ENCODE measurements around the gene HTRA2.

Gene HTRA2

GRCh38 chr2:74522516-74522915, 7.2 kb upstream of the HTRA2 start:
- TF ChIP-seq ESRRG (CRISPR knock-in tag; IDR thresholded peaks at IDR 0.05) (no peak), OSR1 (CRISPR knock-in tag; IDR thresholded peaks at IDR 0.05) (no peak)
- ATAC-seq = peak; percentile 3; the same call in 1 of the 3 replicates

DNA sequence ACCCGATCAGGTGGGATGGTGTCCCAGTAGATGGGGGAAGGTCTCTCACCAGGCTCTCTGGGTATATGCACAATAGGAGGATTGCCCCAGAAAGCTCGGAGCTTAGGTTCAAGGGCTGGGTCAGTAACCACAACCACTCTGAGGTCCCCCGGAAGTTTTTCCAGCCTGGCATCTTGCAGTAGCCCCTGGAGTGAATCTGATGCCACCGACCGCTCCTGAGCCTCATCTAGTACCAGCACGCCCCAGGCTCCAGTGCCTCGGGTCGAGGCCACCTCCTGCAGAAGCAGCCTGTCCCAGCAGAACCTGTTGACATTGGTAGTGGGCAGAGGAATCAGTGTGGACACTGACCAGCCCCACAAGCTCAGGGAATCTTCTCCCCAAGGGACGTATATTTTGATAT, 5.7 kb upstream of the HTRA2 start:
- ATAC-seq = no peak
- TF ChIP-seq ZFP3 (CRISPR knock-in tag; IDR thresholded peaks at IDR 0.05) = no peak
- TF ChIP-seq ZNF565 (CRISPR knock-in tag; conservative IDR thresholded peaks at IDR 0.05; ENCODE audit: low read depth) = no peak
- TF ChIP-seq, protein P1, sequence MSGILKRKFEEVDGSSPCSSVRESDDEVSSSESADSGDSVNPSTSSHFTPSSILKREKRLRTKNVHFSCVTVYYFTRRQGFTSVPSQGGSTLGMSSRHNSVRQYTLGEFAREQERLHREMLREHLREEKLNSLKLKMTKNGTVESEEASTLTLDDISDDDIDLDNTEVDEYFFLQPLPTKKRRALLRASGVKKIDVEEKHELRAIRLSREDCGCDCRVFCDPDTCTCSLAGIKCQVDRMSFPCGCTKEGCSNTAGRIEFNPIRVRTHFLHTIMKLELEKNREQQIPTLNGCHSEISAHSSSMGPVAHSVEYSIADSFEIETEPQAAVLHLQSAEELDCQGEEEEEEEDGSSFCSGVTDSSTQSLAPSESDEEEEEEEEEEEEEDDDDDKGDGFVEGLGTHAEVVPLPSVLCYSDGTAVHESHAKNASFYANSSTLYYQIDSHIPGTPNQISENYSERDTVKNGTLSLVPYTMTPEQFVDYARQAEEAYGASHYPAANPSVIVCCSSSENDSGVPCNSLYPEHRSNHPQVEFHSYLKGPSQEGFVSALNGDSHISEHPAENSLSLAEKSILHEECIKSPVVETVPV (CRISPR knock-in tag; IDR thresholded peaks at IDR 0.05) = no peak
- TF ChIP-seq PPARA (CRISPR knock-in tag; IDR thresholded peaks at IDR 0.05; ENCODE audit: borderline replicate concordance) = no peak
- no peak for TF ChIP-seq SNAI2 (CRISPR knock-in tag; IDR thresholded peaks at IDR 0.05)
- TF ChIP-seq, protein P2, sequence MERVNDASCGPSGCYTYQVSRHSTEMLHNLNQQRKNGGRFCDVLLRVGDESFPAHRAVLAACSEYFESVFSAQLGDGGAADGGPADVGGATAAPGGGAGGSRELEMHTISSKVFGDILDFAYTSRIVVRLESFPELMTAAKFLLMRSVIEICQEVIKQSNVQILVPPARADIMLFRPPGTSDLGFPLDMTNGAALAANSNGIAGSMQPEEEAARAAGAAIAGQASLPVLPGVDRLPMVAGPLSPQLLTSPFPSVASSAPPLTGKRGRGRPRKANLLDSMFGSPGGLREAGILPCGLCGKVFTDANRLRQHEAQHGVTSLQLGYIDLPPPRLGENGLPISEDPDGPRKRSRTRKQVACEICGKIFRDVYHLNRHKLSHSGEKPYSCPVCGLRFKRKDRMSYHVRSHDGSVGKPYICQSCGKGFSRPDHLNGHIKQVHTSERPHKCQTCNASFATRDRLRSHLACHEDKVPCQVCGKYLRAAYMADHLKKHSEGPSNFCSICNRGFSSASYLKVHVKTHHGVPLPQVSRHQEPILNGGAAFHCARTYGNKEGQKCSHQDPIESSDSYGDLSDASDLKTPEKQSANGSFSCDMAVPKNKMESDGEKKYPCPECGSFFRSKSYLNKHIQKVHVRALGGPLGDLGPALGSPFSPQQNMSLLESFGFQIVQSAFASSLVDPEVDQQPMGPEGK (CRISPR knock-in tag; IDR thresholded peaks at IDR 0.05; ENCODE audit: borderline replicate concordance) = no peak
- no peak for TF ChIP-seq ARNTL (CRISPR knock-in tag; IDR thresholded peaks at IDR 0.05; ENCODE audit: borderline replicate concordance, low read depth)
- TF ChIP-seq ZNF8 (CRISPR knock-in tag; IDR thresholded peaks at IDR 0.05) = no peak
- TF ChIP-seq TCF4 (CRISPR knock-in tag; IDR thresholded peaks at IDR 0.05; ENCODE audit: borderline replicate concordance) = no peak
- TF ChIP-seq POU6F1 (CRISPR knock-in tag; IDR thresholded peaks at IDR 0.05; ENCODE audit: borderline replicate concordance, low read depth) = no peak
- TF ChIP-seq ZNF70 (CRISPR knock-in tag; IDR thresholded peaks at IDR 0.05) = no peak
- no peak for TF ChIP-seq GLIS3 (CRISPR knock-in tag; IDR thresholded peaks at IDR 0.05)
- TF ChIP-seq CSDC2 (CRISPR knock-in tag; IDR thresholded peaks at IDR 0.05) = no peak
- TF ChIP-seq RARB (CRISPR knock-in tag; IDR thresholded peaks at IDR 0.05) = no peak
- TF ChIP-seq, protein P3, sequence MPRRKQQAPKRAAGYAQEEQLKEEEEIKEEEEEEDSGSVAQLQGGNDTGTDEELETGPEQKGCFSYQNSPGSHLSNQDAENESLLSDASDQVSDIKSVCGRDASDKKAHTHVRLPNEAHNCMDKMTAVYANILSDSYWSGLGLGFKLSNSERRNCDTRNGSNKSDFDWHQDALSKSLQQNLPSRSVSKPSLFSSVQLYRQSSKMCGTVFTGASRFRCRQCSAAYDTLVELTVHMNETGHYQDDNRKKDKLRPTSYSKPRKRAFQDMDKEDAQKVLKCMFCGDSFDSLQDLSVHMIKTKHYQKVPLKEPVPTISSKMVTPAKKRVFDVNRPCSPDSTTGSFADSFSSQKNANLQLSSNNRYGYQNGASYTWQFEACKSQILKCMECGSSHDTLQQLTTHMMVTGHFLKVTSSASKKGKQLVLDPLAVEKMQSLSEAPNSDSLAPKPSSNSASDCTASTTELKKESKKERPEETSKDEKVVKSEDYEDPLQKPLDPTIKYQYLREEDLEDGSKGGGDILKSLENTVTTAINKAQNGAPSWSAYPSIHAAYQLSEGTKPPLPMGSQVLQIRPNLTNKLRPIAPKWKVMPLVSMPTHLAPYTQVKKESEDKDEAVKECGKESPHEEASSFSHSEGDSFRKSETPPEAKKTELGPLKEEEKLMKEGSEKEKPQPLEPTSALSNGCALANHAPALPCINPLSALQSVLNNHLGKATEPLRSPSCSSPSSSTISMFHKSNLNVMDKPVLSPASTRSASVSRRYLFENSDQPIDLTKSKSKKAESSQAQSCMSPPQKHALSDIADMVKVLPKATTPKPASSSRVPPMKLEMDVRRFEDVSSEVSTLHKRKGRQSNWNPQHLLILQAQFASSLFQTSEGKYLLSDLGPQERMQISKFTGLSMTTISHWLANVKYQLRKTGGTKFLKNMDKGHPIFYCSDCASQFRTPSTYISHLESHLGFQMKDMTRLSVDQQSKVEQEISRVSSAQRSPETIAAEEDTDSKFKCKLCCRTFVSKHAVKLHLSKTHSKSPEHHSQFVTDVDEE (CRISPR knock-in tag; IDR thresholded peaks at IDR 0.05) = no peak
- no peak for TF ChIP-seq BACH2 (CRISPR knock-in tag; IDR thresholded peaks at IDR 0.05; ENCODE audit: borderline replicate concordance)
- TF ChIP-seq, protein P4, sequence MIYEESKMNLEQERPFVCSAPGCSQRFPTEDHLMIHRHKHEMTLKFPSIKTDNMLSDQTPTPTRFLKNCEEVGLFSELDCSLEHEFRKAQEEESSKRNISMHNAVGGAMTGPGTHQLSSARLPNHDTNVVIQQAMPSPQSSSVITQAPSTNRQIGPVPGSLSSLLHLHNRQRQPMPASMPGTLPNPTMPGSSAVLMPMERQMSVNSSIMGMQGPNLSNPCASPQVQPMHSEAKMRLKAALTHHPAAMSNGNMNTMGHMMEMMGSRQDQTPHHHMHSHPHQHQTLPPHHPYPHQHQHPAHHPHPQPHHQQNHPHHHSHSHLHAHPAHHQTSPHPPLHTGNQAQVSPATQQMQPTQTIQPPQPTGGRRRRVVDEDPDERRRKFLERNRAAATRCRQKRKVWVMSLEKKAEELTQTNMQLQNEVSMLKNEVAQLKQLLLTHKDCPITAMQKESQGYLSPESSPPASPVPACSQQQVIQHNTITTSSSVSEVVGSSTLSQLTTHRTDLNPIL (CRISPR knock-in tag; IDR thresholded peaks at IDR 0.05; ENCODE audit: low read depth) = no peak

- ATAC-seq = no peak
- TF ChIP-seq TCF4 (CRISPR knock-in tag; IDR thresholded peaks at IDR 0.05; ENCODE audit: borderline replicate concordance) (no peak), ZFP30 (CRISPR knock-in tag; IDR thresholded peaks at IDR 0.05) (no peak), BACH2 (CRISPR knock-in tag; IDR thresholded peaks at IDR 0.05; ENCODE audit: borderline replicate concordance) (no peak), ISL1 (CRISPR knock-in tag; IDR thresholded peaks at IDR 0.05) (no peak), SNAI2 (CRISPR knock-in tag; IDR thresholded peaks at IDR 0.05) (no peak), ZC3H10 (CRISPR knock-in tag; IDR thresholded peaks at IDR 0.05) (no peak), ZNF8 (CRISPR knock-in tag; IDR thresholded peaks at IDR 0.05) (no peak), CSDC2 (CRISPR knock-in tag; IDR thresholded peaks at IDR 0.05) (no peak), ZNF565 (CRISPR knock-in tag; conservative IDR thresholded peaks at IDR 0.05; ENCODE audit: low read depth) (no peak), ARNTL (CRISPR knock-in tag; IDR thresholded peaks at IDR 0.05; ENCODE audit: borderline replicate concordance, low read depth) (no peak)
- TF ChIP-seq, protein P4 (CRISPR knock-in tag; IDR thresholded peaks at IDR 0.05; ENCODE audit: low read depth) = no peak
- TF ChIP-seq, protein P3 (CRISPR knock-in tag; IDR thresholded peaks at IDR 0.05) = no peak
These were observed 4.6 kb upstream of the HTRA2 start for GRCh38 chr2:74524955-74525716.

Measured in SK-N-SH treated with all-trans-retinoic acid at 6 μM for 48 hours (cell line).